ENCODE data around the gene RPL10. TPM values are rescaled to one million over a fixed set of nuclear protein-coding genes. Genes with fewer than 3 reads are reported as not detected.

RPL10 gene
- polyA plus RNA-seq, 1 experiment: 3,912 TPM

- Histone ChIP-seq H3K27ac (ENCODE audit: low read depth, low read length) (no peak overlapping the region), H3K9me3 (ENCODE audit: control insufficient read depth, insufficient read depth, low read length) (no peaks in the 10 kb centered on the region), H3K27me3 (ENCODE audit: control insufficient read depth, insufficient read depth, low read length) (no peaks in the 10 kb centered on the region), H3K4me3 (ENCODE audit: low read depth, low read length) (no peak overlapping the region)
- ChIA-PET CTCF (no interaction called here), POLR2A (no interaction called here)
- DNase-seq (ENCODE audit: low read depth, low spot score): no peak
- TF ChIP-seq, protein P1, sequence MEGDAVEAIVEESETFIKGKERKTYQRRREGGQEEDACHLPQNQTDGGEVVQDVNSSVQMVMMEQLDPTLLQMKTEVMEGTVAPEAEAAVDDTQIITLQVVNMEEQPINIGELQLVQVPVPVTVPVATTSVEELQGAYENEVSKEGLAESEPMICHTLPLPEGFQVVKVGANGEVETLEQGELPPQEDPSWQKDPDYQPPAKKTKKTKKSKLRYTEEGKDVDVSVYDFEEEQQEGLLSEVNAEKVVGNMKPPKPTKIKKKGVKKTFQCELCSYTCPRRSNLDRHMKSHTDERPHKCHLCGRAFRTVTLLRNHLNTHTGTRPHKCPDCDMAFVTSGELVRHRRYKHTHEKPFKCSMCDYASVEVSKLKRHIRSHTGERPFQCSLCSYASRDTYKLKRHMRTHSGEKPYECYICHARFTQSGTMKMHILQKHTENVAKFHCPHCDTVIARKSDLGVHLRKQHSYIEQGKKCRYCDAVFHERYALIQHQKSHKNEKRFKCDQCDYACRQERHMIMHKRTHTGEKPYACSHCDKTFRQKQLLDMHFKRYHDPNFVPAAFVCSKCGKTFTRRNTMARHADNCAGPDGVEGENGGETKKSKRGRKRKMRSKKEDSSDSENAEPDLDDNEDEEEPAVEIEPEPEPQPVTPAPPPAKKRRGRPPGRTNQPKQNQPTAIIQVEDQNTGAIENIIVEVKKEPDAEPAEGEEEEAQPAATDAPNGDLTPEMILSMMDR (IDR thresholded peaks at IDR 0.05; ENCODE audit: low read depth, low read length): no peak
Observed at GRCh38 chrX:154439841-154440240, 41.7 kb downstream of the RPL10 start.

DNA sequence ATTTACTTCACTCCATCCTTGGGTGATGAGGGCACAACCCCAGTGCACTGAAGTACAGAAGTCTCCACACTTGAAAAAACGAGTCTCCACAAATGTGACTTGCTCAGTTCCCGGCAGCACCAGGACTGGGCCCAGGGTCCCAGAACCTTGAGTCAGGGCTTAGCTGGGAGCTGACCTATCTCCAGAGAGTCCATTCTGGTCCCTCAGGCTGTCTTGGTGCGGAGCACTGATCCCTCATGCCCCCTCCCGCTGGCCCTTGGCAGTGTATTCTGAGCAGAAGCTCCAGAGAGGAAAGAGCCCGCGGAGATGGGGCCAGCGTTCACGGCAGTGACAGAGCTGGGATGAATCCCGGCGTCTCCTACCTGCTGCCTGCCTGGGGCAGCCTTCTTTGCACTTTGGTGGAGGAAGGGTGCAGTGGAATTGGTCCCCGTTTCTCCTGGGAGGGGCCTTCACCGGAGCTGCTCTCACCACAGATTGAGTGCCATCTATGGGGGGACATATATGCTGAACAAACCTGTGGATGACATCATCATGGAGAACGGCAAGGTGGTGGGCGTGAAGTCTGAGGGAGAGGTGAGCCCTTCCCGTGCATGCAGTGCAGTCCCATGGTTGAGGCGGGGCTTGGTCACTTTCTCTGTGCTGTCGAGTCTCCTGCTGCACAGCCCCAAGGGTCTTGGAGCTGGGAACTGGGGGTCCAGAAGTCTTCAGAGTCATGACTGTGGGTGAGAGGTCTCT lies 42.6 kb downstream of the RPL10 start:
- no peaks in the 10 kb centered on the region for H3K27me3 ChIP-seq (ENCODE audit: control insufficient read depth, insufficient read depth, low read length)
- H3K4me3 ChIP-seq (ENCODE audit: low read depth, low read length): no peak overlapping the region
- no peak overlapping the region for H3K27ac ChIP-seq (ENCODE audit: low read depth, low read length)
- CTCF ChIA-PET: no interaction called here
- H3K9me3 ChIP-seq (ENCODE audit: control insufficient read depth, insufficient read depth, low read length): no peaks in the 10 kb centered on the region
- TF ChIP-seq, protein P1 (IDR thresholded peaks at IDR 0.05; ENCODE audit: low read depth, low read length): no peak
- no peak for DNase-seq (ENCODE audit: low read depth, low spot score)
- POLR2A ChIA-PET: no interaction called here

GRCh38 chrX:154441564-154441963 lies 43.4 kb downstream of the RPL10 start:
- POLR2A ChIA-PET: no interaction called here
- TF ChIP-seq, protein P1 (IDR thresholded peaks at IDR 0.05; ENCODE audit: low read depth, low read length): no peak
- H3K4me3 ChIP-seq (ENCODE audit: low read depth, low read length): no peak overlapping the region
- no peak for DNase-seq (ENCODE audit: low read depth, low spot score)
- no peak overlapping the region for H3K27ac ChIP-seq (ENCODE audit: low read depth, low read length)
- CTCF ChIA-PET: no interaction called here
- no peaks in the 10 kb centered on the region for H3K27me3 ChIP-seq (ENCODE audit: control insufficient read depth, insufficient read depth, low read length)
- H3K9me3 ChIP-seq (ENCODE audit: control insufficient read depth, insufficient read depth, low read length): no peaks in the 10 kb centered on the region

GRCh38 chrX:154441984-154442707 lies 44.0 kb downstream of the RPL10 start:
- TF ChIP-seq, protein P1 (IDR thresholded peaks at IDR 0.05; ENCODE audit: low read depth, low read length): no peak
- no peak overlapping the region for H3K4me3 ChIP-seq (ENCODE audit: low read depth, low read length)
- ChIA-PET POLR2A (no interaction called here), CTCF (no interaction called here)
- H3K27ac ChIP-seq (ENCODE audit: low read depth, low read length): no peak overlapping the region
- no peaks in the 10 kb centered on the region for H3K9me3 ChIP-seq (ENCODE audit: control insufficient read depth, insufficient read depth, low read length)
- no peak for DNase-seq (ENCODE audit: low read depth, low spot score)
- no peaks in the 10 kb centered on the region for H3K27me3 ChIP-seq (ENCODE audit: control insufficient read depth, insufficient read depth, low read length)

DNA sequence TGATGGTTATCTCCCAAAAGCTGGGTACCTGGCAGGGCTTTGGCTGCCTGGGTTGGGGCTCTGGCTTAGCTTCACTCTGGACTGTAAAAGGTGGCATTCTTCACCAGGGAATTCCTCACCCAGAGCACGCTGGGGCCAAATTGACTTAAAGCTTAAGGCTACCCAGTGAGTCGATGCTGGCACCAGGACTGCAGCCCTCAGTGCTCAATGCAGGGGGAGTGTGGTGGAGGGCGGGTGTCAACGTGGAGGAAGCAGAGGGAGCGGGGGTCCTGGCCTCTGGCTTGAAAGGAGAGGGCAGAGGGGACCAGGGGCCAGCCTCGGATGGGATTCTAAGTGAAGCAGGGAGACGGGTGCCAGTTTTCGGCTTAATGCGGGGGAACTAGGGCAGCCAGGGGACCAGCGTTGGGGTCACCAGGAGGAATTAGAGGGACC lies 45.3 kb downstream of the RPL10 start:
- DNase-seq (ENCODE audit: low read depth, low spot score): no peak
- Histone ChIP-seq H3K27me3 (ENCODE audit: control insufficient read depth, insufficient read depth, low read length) (no peaks in the 10 kb centered on the region), H3K4me3 (ENCODE audit: low read depth, low read length) (peak overlapping the region; percentile 38), H3K27ac (ENCODE audit: low read depth, low read length) (peak overlapping the region; percentile 73), H3K9me3 (ENCODE audit: control insufficient read depth, insufficient read depth, low read length) (no peaks in the 10 kb centered on the region)
- TF ChIP-seq, protein P1 (IDR thresholded peaks at IDR 0.05; ENCODE audit: low read depth, low read length): no peak
- ChIA-PET CTCF (no interaction called here), POLR2A (no interaction called here)

Measured in AG04450 (cell line).